Endothelial cell of umbilical vein (primary cell): ENCODE results near the gene RUNDC3A.

Experiments used
- CTCF ChIP-seq, 2 donors: IDR thresholded peaks; 1 replicate in 1 of 2; 2 replicates in 1 of 2; pipeline ENCODE4 v1.5.1; 2011; ENCODE audit warnings: low read length in 2 of 2, mild to moderate bottlenecking in 2 of 2, moderate library complexity in 2 of 2, control low read depth in 1 of 2, inconsistent platforms in 1 of 2, low read depth in 1 of 2; ENCODE audit not compliant: insufficient read depth in 1 of 2; ENCODE audit errors: extremely low read depth in 1 of 2
- EZH2 ChIP-seq: IDR thresholded peaks from 2 replicates; pipeline ENCODE4 v1.6.1; 2012; ENCODE audit warnings: borderline replicate concordance, low read depth, mild to moderate bottlenecking, moderate library complexity, low read length, inconsistent platforms; ENCODE audit not compliant: severe bottlenecking
- FOS ChIP-seq: IDR thresholded peaks from 2 replicates; pipeline ENCODE4 v1.6.1; 2011; ENCODE audit warnings: mild to moderate bottlenecking, low read length, moderate library complexity, borderline replicate concordance; ENCODE audit not compliant: insufficient read depth
- JUN ChIP-seq: IDR thresholded peaks from 2 replicates; pipeline ENCODE4 v1.6.1; 2011; ENCODE audit warnings: borderline replicate concordance, low read depth; ENCODE audit not compliant: insufficient read length, insufficient read depth
- MAX ChIP-seq: IDR thresholded peaks from 2 replicates; pipeline ENCODE4 v1.6.1; 2011; ENCODE audit not compliant: insufficient read depth, insufficient read length
- MYC ChIP-seq: IDR thresholded peaks from one replicate; pipeline ENCODE4 v1.6.1; 2011; ENCODE audit warnings: mild to moderate bottlenecking, low read depth, low read length
- POLR2A ChIP-seq: IDR thresholded peaks from 2 replicates; pipeline ENCODE4 v1.6.1; 2012; ENCODE audit warnings: low read depth, mild to moderate bottlenecking, control low read depth, low read length
- POLR2AphosphoS5 ChIP-seq: IDR thresholded peaks from 2 replicates; pipeline ENCODE4 v1.6.1; 2012; ENCODE audit warnings: low read depth, mild to moderate bottlenecking, control low read depth, low read length, moderate library complexity; ENCODE audit not compliant: insufficient read depth

- no peak for TF ChIP-seq POLR2A
- TF ChIP-seq CTCF (IDR thresholded peaks at IDR 0.05; ENCODE audit: extremely low read depth in 1 of 2, insufficient read depth in 1 of 2, low read depth in 1 of 2, low read length in 2 of 2), result no peak
- no peak for TF ChIP-seq FOS
- no peak for TF ChIP-seq MYC
- TF ChIP-seq JUN, result no peak
- TF ChIP-seq EZH2, result no peak
- no peak for TF ChIP-seq POLR2AphosphoS5
- no peak for TF ChIP-seq MAX
Measured at GRCh38 chr17:44317545-44317944, 9.1 kb downstream of the RUNDC3A start.
